SJSA1 (cell line): ENCODE data around the gene CPNE1. TPM values are rescaled to one million over a fixed set of nuclear protein-coding genes. Genes with fewer than 3 reads are reported as not detected.
A peak's percentile ranks its signal among the peaks of the same experiment; 100 is the strongest.

Experiments
- DNase-seq, 2 experiments: peaks; one replicate each; pipeline ENCODE4 v3.0.0-alpha.2; 2015 to 2020; ENCODE audit warnings: low spot score in 2 of 2, low read depth in 1 of 2
- H3K27ac ChIP-seq: fragments of 250-450 bp; sonication (Bioruptor Pico); 2 replicates; pipeline ENCODE4 v1.5.1; 2020; ENCODE audit warnings: mild to moderate bottlenecking, moderate library complexity
- H3K27me3 ChIP-seq: fragments of 250-450 bp; sonication (Bioruptor Pico); replicated peaks from 2 replicates; pipeline ENCODE4 v1.5.1; 2020; ENCODE audit warnings: mild to moderate bottlenecking, moderate library complexity
- H3K36me3 ChIP-seq: fragments of 250-450 bp; sonication (Bioruptor Pico); 2 replicates; pipeline ENCODE4 v1.5.1; 2020; ENCODE audit warnings: mild to moderate bottlenecking
- H3K4me1 ChIP-seq: fragments of 250-450 bp; sonication (Bioruptor Pico); replicated peaks from 2 replicates; pipeline ENCODE4 v1.6.1; 2021; ENCODE audit warnings: mild to moderate bottlenecking
- H3K4me3 ChIP-seq: fragments of 250-450 bp; sonication (Bioruptor Pico); 2 replicates; pipeline ENCODE4 v1.5.1; 2020; ENCODE audit warnings: mild to moderate bottlenecking
- H3K9me3 ChIP-seq: fragments of 250-450 bp; sonication (Bioruptor Pico); replicated peaks from 2 replicates; pipeline ENCODE4 v1.5.1; 2020; ENCODE audit warnings: mild to moderate bottlenecking
- total RNA-seq: library from RNA; depleted of rRNA; stranded (reverse); fragments of >200 nt; shearing (Covaris generic); gene quantifications from 2 replicates; pipeline ENCODE4 v1.2.3, GENCODE V29; 2014

The CPNE1 gene
- total RNA-seq, 1 experiment from 2014 or later: 162 TPM

GRCh38 chr20:35680452-35681183, 15.9 kb upstream of the CPNE1 start:
- no peak overlapping the region for H3K4me3 ChIP-seq
- H3K27me3 ChIP-seq: no peaks in the 10 kb centered on the region
- H3K4me1 ChIP-seq: no peaks in the 10 kb centered on the region
- no peaks in the 10 kb centered on the region for H3K9me3 ChIP-seq
- H3K36me3 ChIP-seq: peaks cover 11% of the 10 kb centered on the region; the same call in 1 of the 2 replicates
- no peak overlapping the region for H3K27ac ChIP-seq
- DNase-seq: no peak

GRCh38 chr20:35674921-35675320, 10.2 kb upstream of the CPNE1 start:
- Histone ChIP-seq H3K4me3 (no peak overlapping the region), H3K27me3 (no peaks in the 10 kb centered on the region), H3K4me1 (no peaks in the 10 kb centered on the region), H3K36me3 (peaks cover 42% of the 10 kb centered on the region), H3K27ac (no peak overlapping the region), H3K9me3 (no peaks in the 10 kb centered on the region)
- no peak for DNase-seq

GRCh38 chr20:35673884-35674283, 9.2 kb upstream of the CPNE1 start:
- Histone ChIP-seq H3K4me1 (no peaks in the 10 kb centered on the region), H3K36me3 (peaks cover 49% of the 10 kb centered on the region), H3K4me3 (no peak overlapping the region), H3K9me3 (no peaks in the 10 kb centered on the region), H3K27me3 (no peaks in the 10 kb centered on the region), H3K27ac (no peak overlapping the region)
- DNase-seq: no peak

GRCh38 chr20:35669681-35670080, 5.0 kb upstream of the CPNE1 start:
- no peak overlapping the region for H3K27ac ChIP-seq
- H3K4me1 ChIP-seq: peaks cover 4% of the 10 kb centered on the region
- DNase-seq: no peak
- H3K27me3 ChIP-seq: no peaks in the 10 kb centered on the region
- H3K36me3 ChIP-seq: peaks cover 50% of the 10 kb centered on the region
- H3K4me3 ChIP-seq: no peak overlapping the region
- H3K9me3 ChIP-seq: no peaks in the 10 kb centered on the region

- no peak for DNase-seq
- no peak overlapping the region for H3K27ac ChIP-seq
- no peaks in the 10 kb centered on the region for H3K27me3 ChIP-seq
- no peak overlapping the region for H3K4me3 ChIP-seq
- H3K36me3 ChIP-seq: peaks cover 50% of the 10 kb centered on the region
- peaks cover 4% of the 10 kb centered on the region for H3K4me1 ChIP-seq
- H3K9me3 ChIP-seq: no peaks in the 10 kb centered on the region
These were observed 4.5 kb upstream of the CPNE1 start for GRCh38 chr20:35669221-35669620.

- Histone ChIP-seq H3K9me3 (no peaks in the 10 kb centered on the region), H3K4me1 (peaks cover 23% of the 10 kb centered on the region), H3K36me3 (peaks cover 32% of the 10 kb centered on the region), H3K27me3 (no peaks in the 10 kb centered on the region), H3K4me3 (no peak overlapping the region), H3K27ac (no peak overlapping the region)
- no peak for DNase-seq
These were observed 1.2 kb upstream of the CPNE1 start for GRCh38 chr20:35665949-35666288.

GRCh38 chr20:35663516-35664465, 909 bp downstream of the CPNE1 start:
- no peak for DNase-seq
- Histone ChIP-seq H3K4me1 (peaks cover 29% of the 10 kb centered on the region), H3K9me3 (no peaks in the 10 kb centered on the region), H3K4me3 (peak overlapping the region; percentile 73), H3K27ac (peak overlapping the region; percentile 90), H3K36me3 (peaks cover 16% of the 10 kb centered on the region), H3K27me3 (no peaks in the 10 kb centered on the region)

GRCh38 chr20:35662551-35662950, 2.1 kb downstream of the CPNE1 start:
- peaks cover 22% of the 10 kb centered on the region; the same call in 1 of the 2 replicates for H3K36me3 ChIP-seq
- H3K27ac ChIP-seq: no peak overlapping the region
- no peak for DNase-seq
- peaks cover 29% of the 10 kb centered on the region for H3K4me1 ChIP-seq
- no peaks in the 10 kb centered on the region for H3K9me3 ChIP-seq
- H3K27me3 ChIP-seq: no peaks in the 10 kb centered on the region
- H3K4me3 ChIP-seq: peak overlapping the region; percentile 73; the same call in 1 of the 2 replicates

GRCh38 chr20:35661908-35662307, 2.8 kb downstream of the CPNE1 start:
- peaks cover 27% of the 10 kb centered on the region; the same call in 1 of the 2 replicates for H3K36me3 ChIP-seq

GRCh38 chr20:35661053-35661452, 3.6 kb downstream of the CPNE1 start:
- Histone ChIP-seq H3K27me3 (no peaks in the 10 kb centered on the region), H3K36me3 (peaks cover 36% of the 10 kb centered on the region), H3K27ac (peak overlapping the region; percentile 13; the same call in 1 of the 2 replicates), H3K4me1 (peaks cover 29% of the 10 kb centered on the region), H3K4me3 (no peak overlapping the region), H3K9me3 (no peaks in the 10 kb centered on the region)
- no peak for DNase-seq

More at GRCh38 chr20:35661908-35662307, 2.8 kb downstream of the CPNE1 start:
- H3K4me1 ChIP-seq: peaks cover 29% of the 10 kb centered on the region
- H3K9me3 ChIP-seq: no peaks in the 10 kb centered on the region
- H3K4me3 ChIP-seq: no peak overlapping the region
- no peaks in the 10 kb centered on the region for H3K27me3 ChIP-seq
- no peak for DNase-seq
- H3K27ac ChIP-seq: no peak overlapping the region

- Histone ChIP-seq H3K27me3 (no peaks in the 10 kb centered on the region), H3K9me3 (no peaks in the 10 kb centered on the region), H3K27ac (peak overlapping the region; percentile 13; the same call in 1 of the 2 replicates), H3K4me3 (no peak overlapping the region), H3K36me3 (peaks cover 43% of the 10 kb centered on the region), H3K4me1 (peaks cover 29% of the 10 kb centered on the region)
- no peak for DNase-seq
These were observed 4.4 kb downstream of the CPNE1 start for GRCh38 chr20:35660122-35660937.

- H3K36me3 ChIP-seq: peaks cover 62% of the 10 kb centered on the region
- no peaks in the 10 kb centered on the region for H3K9me3 ChIP-seq
- no peaks in the 10 kb centered on the region for H3K27me3 ChIP-seq
- no peak for DNase-seq
- H3K27ac ChIP-seq: no peak overlapping the region
- H3K4me1 ChIP-seq: peaks cover 19% of the 10 kb centered on the region
- H3K4me3 ChIP-seq: no peak overlapping the region
These were observed 7.4 kb downstream of the CPNE1 start for GRCh38 chr20:35657271-35657670.

GRCh38 chr20:35654415-35654814, 10.3 kb downstream of the CPNE1 start:
- peaks cover 79% of the 10 kb centered on the region for H3K36me3 ChIP-seq

More at GRCh38 chr20:35654415-35654814, 10.3 kb downstream of the CPNE1 start:
- DNase-seq: no peak
- no peak overlapping the region for H3K4me3 ChIP-seq
- no peaks in the 10 kb centered on the region for H3K9me3 ChIP-seq
- no peaks in the 10 kb centered on the region for H3K27me3 ChIP-seq
- H3K27ac ChIP-seq: no peak overlapping the region
- H3K4me1 ChIP-seq: no peaks in the 10 kb centered on the region
